Measurements from ENCODE around the gene RASSF3. TPM values are rescaled to one million over a fixed set of nuclear protein-coding genes. Genes with fewer than 3 reads are reported as not detected.

Gene RASSF3
- total and polyA plus RNA-seq, 2 of the 13 experiments (the other 11 are each of a cell fraction or from before 2014, with no cell fraction given), result 15.5 to 16.0 TPM

DNA sequence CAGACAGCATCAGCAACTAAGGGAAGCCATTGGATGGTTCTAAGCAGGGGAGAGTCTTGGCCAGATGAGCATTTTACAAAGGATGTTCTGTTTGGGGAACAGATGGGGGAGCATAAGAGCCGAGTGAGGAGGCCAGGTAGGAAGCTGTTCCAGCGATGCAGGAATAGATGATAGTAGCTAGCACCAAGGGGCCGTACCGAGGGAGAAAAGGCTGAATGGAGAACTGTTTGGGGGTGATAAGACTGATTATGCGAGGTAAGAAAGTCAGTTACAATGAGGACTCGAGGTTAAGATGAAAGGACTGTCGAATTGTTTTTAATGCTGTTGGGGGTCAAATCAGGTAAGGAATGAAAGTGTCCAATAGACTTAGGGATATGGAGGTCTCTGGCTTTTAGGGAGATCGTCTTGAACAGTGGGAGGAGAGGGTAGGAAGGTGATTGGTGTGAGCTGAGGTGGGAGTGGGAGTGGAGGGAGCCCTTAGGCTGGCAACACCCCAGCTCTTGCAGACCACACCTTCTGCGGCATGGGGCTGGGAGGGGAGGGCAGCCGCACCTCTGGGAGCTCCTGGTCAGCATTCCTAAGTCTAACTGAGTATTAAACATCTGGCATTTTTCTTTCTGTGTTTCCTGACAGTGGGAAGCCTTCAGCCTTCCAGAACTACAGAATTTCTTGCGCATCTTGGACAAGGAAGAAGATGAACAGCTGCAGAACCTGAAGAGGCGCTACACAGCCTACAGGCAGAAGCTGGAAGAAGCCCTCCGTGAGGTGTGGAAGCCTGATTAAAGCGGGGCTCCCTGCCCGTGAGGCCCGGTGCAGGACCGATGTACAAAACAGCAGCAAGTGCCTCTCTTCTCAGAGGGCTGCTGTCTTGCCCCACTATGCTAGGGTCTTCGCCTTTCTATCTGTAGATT, 84.1 kb downstream of the RASSF3 start:
- in situ Hi-C loops (cut with HindIII; ENCODE audit: extremely low pct_ligation_motif_present, low pct_unique_long_range_greater_than_20kb) (loop anchor here (5.0 kb wide), 1 partner anchor 147 kb away; no protein-coding TSS in a partner anchor), intact Hi-C loops (cut with micrococcal nuclease; ENCODE audit: unreplicated experiment) (loop anchor here (5.0 kb wide), 2 partner anchors 37 to 242 kb away; partner anchors contain the start of gene TBK1)
- H2AFZ ChIP-seq (ENCODE audit: low read length), result no peak overlapping the region
- no peaks in the 10 kb centered on the region for H3K9me3 ChIP-seq (ENCODE audit: low read length)
- 95% methylated on average over 18 of the region's 18 CpGs for WGBS (ENCODE audit: low lambda C conversion rate)
- H3K9ac ChIP-seq (ENCODE audit: insufficient read depth, low read depth, low read length), result no peak overlapping the region
- H3K4me3 ChIP-seq (replicated peaks in 1 of 3; ENCODE audit: insufficient read depth in 1 of 3, low read depth in 2 of 3, low read length in 3 of 3), result no peak overlapping the region
- peaks cover 27% of the 10 kb centered on the region for H3K4me1 ChIP-seq (ENCODE audit: insufficient read depth, low read length)
- no peaks in the 10 kb centered on the region for H3K79me2 ChIP-seq (ENCODE audit: insufficient read depth, low read length)
- ChIA-PET CTCF (ENCODE audit: low intra/inter-chr PET ratio, low total read pairs) (interaction anchor here (5.1 kb wide), 1 partner anchor 143 kb away, joined by 75 read pairs; no protein-coding TSS in a partner anchor), POLR2A (no interaction called here)
- BruUV-seq (replicated peaks), result no TSS peak
- H4K20me1 ChIP-seq (ENCODE audit: insufficient read depth, low read length), result no peaks in the 10 kb centered on the region
- no peak for DNase-seq (ENCODE audit: low spot score)
- ATAC-seq, result no peak
- FAIRE-seq, result no peak
- H3K36me3 ChIP-seq (replicated peaks in 1 of 2; ENCODE audit: control insufficient read depth in 1 of 2, insufficient read depth in 2 of 2, low read length in 2 of 2), result peaks cover 10 to 18% of the 10 kb centered on the region in 2 experiments; a peak in 4 of 5 replicates
- H3K27me3 ChIP-seq (ENCODE audit: control insufficient read depth in 1 of 2, insufficient read depth in 2 of 2, low read length in 2 of 2), result no peaks in the 10 kb centered on the region
- no peak overlapping the region for H3K27ac ChIP-seq (ENCODE audit: extremely low read length, insufficient read depth, low read length)
- H3K4me2 ChIP-seq (ENCODE audit: low read depth, low read length), result no peak overlapping the region
- no peak for TF ChIP-seq CBX5 (CRISPR knock-in tag; IDR thresholded peaks at IDR 0.05; ENCODE audit: borderline replicate concordance)
- TF ChIP-seq WIZ (CRISPR knock-in tag; IDR thresholded peaks at IDR 0.05), result no peak
- no peak for TF ChIP-seq SRY (CRISPR knock-in tag; IDR thresholded peaks at IDR 0.05)
- TF ChIP-seq ZNF720 (CRISPR knock-in tag; IDR thresholded peaks at IDR 0.05), result no peak
- TF ChIP-seq DMAP1 (CRISPR knock-in tag; IDR thresholded peaks at IDR 0.05), result no peak
- no peak for TF ChIP-seq ZNF891 (CRISPR knock-in tag; IDR thresholded peaks at IDR 0.05)
- no peak for TF ChIP-seq ZNF761 (CRISPR knock-in tag; conservative IDR thresholded peaks at IDR 0.05)
- no peak for TF ChIP-seq CBFB (CRISPR knock-in tag; IDR thresholded peaks at IDR 0.05)
- TF ChIP-seq, protein P1, sequence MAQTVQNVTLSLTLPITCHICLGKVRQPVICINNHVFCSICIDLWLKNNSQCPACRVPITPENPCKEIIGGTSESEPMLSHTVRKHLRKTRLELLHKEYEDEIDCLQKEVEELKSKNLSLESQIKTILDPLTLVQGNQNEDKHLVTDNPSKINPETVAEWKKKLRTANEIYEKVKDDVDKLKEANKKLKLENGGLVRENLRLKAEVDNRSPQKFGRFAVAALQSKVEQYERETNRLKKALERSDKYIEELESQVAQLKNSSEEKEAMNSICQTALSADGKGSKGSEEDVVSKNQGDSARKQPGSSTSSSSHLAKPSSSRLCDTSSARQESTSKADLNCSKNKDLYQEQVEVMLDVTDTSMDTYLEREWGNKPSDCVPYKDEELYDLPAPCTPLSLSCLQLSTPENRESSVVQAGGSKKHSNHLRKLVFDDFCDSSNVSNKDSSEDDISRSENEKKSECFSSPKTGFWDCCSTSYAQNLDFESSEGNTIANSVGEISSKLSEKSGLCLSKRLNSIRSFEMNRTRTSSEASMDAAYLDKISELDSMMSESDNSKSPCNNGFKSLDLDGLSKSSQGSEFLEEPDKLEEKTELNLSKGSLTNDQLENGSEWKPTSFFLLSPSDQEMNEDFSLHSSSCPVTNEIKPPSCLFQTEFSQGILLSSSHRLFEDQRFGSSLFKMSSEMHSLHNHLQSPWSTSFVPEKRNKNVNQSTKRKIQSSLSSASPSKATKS (CRISPR knock-in tag; IDR thresholded peaks at IDR 0.05), result no peak
- TF ChIP-seq HNF4A (CRISPR knock-in tag; IDR thresholded peaks at IDR 0.05), result no peak
- TF ChIP-seq, protein P2, sequence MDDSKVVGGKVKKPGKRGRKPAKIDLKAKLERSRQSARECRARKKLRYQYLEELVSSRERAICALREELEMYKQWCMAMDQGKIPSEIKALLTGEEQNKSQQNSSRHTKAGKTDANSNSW (CRISPR knock-in tag; IDR thresholded peaks at IDR 0.05; ENCODE audit: borderline replicate concordance), result no peak
- no peak for TF ChIP-seq MATR3 (CRISPR knock-in tag; IDR thresholded peaks at IDR 0.05)
- no peak for TF ChIP-seq MAFF (IDR thresholded peaks at IDR 0.05; ENCODE audit: low read depth, low read length)
- TF ChIP-seq, protein P3, sequence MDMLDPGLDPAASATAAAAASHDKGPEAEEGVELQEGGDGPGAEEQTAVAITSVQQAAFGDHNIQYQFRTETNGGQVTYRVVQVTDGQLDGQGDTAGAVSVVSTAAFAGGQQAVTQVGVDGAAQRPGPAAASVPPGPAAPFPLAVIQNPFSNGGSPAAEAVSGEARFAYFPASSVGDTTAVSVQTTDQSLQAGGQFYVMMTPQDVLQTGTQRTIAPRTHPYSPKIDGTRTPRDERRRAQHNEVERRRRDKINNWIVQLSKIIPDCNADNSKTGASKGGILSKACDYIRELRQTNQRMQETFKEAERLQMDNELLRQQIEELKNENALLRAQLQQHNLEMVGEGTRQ (IDR thresholded peaks at IDR 0.05; ENCODE audit: low read depth, low read length), result no peak
- TF ChIP-seq, protein P3 (CRISPR knock-in tag; IDR thresholded peaks at IDR 0.05; ENCODE audit: borderline replicate concordance), result no peak
- no peak for TF ChIP-seq ZNF737 (CRISPR knock-in tag; IDR thresholded peaks at IDR 0.05; ENCODE audit: borderline replicate concordance)
- no peak for TF ChIP-seq BRD4 (CRISPR knock-in tag; IDR thresholded peaks at IDR 0.05)
- no peak for TF ChIP-seq HOXA5 (CRISPR knock-in tag; IDR thresholded peaks at IDR 0.05)
- TF ChIP-seq JUND (CRISPR knock-in tag; IDR thresholded peaks at IDR 0.05), result no peak
- TF ChIP-seq, protein P4, sequence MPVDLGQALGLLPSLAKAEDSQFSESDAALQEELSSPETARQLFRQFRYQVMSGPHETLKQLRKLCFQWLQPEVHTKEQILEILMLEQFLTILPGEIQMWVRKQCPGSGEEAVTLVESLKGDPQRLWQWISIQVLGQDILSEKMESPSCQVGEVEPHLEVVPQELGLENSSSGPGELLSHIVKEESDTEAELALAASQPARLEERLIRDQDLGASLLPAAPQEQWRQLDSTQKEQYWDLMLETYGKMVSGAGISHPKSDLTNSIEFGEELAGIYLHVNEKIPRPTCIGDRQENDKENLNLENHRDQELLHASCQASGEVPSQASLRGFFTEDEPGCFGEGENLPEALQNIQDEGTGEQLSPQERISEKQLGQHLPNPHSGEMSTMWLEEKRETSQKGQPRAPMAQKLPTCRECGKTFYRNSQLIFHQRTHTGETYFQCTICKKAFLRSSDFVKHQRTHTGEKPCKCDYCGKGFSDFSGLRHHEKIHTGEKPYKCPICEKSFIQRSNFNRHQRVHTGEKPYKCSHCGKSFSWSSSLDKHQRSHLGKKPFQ (CRISPR knock-in tag; IDR thresholded peaks at IDR 0.05; ENCODE audit: insufficient replicate concordance), result no peak

All from HepG2 (cell line).